Keratinocyte (primary cell): ENCODE data around the gene ARHGAP4.

Experiments used
- CTCF ChIP-seq, 3 experiments: IDR thresholded peaks in 1 of 3; conservative IDR thresholded peaks in 1 of 3; optimal IDR thresholded peaks in 1 of 3; 2 replicates in 2 of 3; 3 replicates in 1 of 3; pipeline versions ENCODE3 to v1.5.1; 2011; ENCODE audit warnings: low read length in 3 of 3, mild to moderate bottlenecking in 3 of 3, moderate library complexity in 2 of 3, control low read depth in 1 of 3, inconsistent platforms in 1 of 3; ENCODE audit not compliant: insufficient read depth in 2 of 3; ENCODE audit errors: extremely low read depth in 1 of 3
- EZH2 ChIP-seq: IDR thresholded peaks from one replicate; pipeline ENCODE4 v1.6.1; 2012; ENCODE audit warnings: inconsistent platforms, mild to moderate bottlenecking, low read length, moderate library complexity

GRCh38 chrX:153863251-153863991, 62.6 kb downstream of the ARHGAP4 start:
- TF ChIP-seq CTCF (optimal IDR thresholded peaks at IDR 0.05 in 1 of 3, IDR thresholded peaks at IDR 0.05 in 1 of 3, conservative IDR thresholded peaks at IDR 0.05 in 1 of 3; ENCODE audit: extremely low read depth in 1 of 3, insufficient read depth in 2 of 3, low read length in 3 of 3) = no peak
- no peak for TF ChIP-seq EZH2
